ENCODE measurements around the gene ZNF436.

Gene ZNF436

DNA sequence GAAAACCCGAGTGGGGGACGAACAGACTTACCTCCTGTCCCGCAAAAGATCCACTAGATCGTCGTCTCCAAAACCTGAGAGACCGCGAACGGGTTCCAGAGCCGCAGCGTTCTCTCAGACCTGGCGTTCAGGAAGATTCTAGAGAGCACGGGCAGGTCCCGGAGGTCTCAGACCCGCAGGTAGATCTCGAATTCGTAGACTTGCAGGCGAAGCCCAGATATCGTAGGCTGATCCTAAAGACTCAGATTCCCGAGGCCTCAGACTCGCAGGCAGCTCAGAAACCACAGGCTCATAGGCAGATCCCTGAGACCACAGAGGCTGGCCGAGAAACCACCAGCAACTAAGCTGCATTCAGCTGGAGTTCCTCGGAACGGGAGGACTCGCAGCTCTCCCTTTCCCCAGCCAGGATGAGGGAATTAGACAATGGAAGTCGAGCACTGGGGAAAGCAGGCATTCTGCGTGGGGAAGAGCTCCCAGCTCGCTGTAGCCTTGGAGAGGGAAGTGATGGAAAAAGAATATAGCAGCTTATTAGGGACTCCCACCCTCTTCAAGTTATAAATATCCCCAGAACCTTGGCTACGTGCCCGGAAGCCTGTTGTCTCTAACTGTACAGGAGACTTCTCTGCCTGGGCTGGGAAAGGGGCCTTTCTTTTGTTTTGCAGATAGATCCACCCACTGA, at the start of gene ZNF436:
Gene ZNF436, minus strand, starts transcription at position 502 of the 679 bp plus-strand sequence. CDS start 1,831 bp downstream, outside the sequence.
- no peak for DNase-seq (ENCODE audit: low read depth in 2 of 2)

DNA sequence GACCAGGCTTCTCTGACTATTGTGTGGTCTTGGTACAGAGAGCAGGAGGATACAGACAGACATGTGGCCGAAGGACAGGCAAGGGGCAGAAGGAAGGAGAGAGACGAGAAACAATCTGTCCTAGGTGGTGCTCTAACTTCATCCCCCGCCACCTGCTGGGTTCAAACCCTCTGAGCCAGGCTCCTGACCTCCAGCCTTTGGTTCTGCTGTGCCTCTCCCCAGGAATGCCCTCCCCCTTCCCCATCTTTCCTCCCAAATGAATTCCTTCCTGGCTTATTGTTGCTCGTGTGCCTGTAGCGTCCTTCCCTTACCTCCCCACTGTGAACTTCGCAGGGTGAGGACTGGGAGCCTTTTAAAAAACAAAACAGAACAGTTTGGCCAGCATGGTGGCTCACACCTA, 49.5 kb upstream of the ZNF436 start:
- no peak for DNase-seq (ENCODE audit: low read depth in 2 of 2)

GRCh38 chr1:23417570-23417969, 47.9 kb upstream of the ZNF436 start:
- DNase-seq (ENCODE audit: low read depth in 2 of 2) = no peak

DNA sequence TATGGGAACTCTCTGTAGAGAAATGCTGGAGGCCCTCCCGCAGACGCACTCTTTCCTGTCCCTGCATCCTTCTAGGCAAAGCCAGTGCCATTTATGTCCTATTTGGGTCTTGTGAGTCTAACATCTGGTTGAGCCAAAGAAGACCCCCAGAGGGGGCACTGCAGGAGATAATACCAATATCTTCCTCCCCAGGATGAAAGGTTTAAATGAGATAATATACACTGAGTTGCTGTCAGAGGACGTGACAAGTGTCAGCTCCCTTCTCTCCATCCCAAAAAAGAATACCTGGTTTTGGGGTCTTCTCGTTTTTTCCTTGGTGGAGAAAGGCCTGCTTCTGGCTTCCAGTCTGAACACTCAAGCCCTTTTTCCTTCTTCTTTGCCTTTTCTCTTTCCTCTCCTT, 47.3 kb upstream of the ZNF436 start:
- no peak for DNase-seq (ENCODE audit: low read depth in 2 of 2)

DNA sequence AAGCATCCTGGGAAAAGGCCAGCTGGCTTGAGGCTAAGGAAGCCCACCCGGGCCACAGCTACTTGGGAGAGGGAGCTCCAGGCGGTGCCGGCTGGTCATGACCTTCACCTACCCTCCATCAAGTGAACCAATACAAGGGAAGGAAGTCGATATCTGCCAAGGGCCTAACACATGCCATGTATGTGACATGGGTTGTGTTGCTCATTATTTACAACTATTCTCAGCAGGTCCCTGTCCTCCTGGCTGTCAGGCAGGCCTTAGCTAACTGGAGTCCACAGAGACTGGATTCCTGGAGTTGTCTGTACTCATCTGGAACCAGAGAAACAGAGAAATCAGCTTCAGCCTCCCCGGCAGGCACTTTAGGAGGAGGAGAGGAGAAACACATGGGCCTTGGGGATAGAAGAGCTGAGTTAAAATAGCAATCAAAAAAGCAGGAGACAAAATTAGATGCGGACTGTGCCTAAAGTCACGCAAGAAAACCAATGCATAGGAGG, 39.2 kb upstream of the ZNF436 start:
- DNase-seq (ENCODE audit: low read depth in 2 of 2) = no peak

- no peak for DNase-seq (ENCODE audit: low read depth in 2 of 2)
These were observed 37.5 kb upstream of the ZNF436 start for GRCh38 chr1:23407016-23407630.

DNA sequence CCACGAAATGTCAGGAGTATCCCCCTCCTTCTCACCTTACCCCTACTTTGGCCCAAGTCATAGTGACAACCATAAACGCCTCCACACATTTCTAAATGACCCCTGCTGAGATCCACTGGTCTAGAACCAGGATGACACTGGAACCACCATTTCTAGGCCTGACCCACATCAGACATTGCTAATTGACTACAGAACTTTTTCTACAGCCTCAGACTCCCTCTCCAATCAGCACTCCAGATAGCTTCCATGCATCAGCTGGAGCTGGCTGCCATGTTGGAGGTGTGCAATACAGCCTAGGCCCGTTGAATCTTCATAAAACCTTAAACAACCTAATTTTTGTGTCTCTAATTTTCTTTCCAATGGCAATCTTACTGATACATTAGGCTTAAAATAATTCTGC, 36.3 kb upstream of the ZNF436 start:
- DNase-seq (ENCODE audit: low read depth in 2 of 2) = no peak

- DNase-seq (ENCODE audit: low read depth in 2 of 2) = peak; percentile 61 to 64
These were observed 34.3 kb upstream of the ZNF436 start for GRCh38 chr1:23403735-23404486.

DNA sequence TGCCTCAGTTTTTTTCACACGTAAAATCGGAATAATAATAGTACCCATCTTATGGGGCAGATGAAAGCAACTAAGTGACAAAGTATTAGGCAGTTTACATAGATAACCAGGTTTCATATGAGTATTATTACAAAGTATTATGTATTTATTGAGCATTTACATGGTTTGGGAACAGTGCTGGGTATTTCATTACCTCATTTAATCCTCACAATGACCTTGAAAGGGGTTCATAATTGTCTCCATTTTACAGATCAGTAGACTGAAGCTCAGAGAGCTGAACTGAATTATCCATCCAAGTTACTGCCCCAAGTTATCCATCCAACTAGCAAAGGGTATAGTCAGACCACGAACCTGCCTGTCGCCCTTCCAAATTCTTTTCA, 33.7 kb upstream of the ZNF436 start:
- DNase-seq (ENCODE audit: low read depth in 2 of 2) = no peak

GRCh38 chr1:23403038-23403336, 33.4 kb upstream of the ZNF436 start:
- no peak for DNase-seq (ENCODE audit: low read depth in 2 of 2)

GRCh38 chr1:23402286-23403037, 32.8 kb upstream of the ZNF436 start:
- no peak for DNase-seq (ENCODE audit: low read depth in 2 of 2)

- DNase-seq (ENCODE audit: low read depth in 2 of 2) = no peak
These were observed 31.7 kb upstream of the ZNF436 start for GRCh38 chr1:23401313-23401712.

GRCh38 chr1:23400324-23401114, 30.9 kb upstream of the ZNF436 start:
- no peak for DNase-seq (ENCODE audit: low read depth in 2 of 2)

- DNase-seq (ENCODE audit: low read depth in 2 of 2) = no peak
These were observed 29.6 kb upstream of the ZNF436 start for GRCh38 chr1:23399229-23399628.

GRCh38 chr1:23397908-23398307, 28.3 kb upstream of the ZNF436 start:
- no peak for DNase-seq (ENCODE audit: low read depth in 2 of 2)

DNA sequence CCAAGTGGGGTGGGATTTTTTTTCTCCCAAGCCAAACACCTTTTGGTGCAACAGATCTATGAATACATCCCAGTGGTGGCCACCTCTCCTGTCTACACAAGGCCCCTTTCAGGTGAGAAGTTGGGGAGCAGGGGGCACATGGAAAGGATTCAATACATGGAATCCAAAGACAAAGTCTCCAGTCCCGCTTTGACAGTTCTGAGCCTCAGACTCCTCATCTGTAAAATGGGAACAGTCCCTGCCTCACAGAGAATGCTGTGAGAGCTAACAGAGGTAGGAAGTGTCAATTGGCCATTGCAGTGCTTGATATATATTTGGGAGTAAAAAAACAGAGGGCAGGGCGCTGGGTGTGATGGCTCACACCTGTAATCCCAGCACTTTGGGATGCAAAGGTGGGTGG, 26.7 kb upstream of the ZNF436 start:
- DNase-seq (ENCODE audit: low read depth in 2 of 2) = no peak

DNA sequence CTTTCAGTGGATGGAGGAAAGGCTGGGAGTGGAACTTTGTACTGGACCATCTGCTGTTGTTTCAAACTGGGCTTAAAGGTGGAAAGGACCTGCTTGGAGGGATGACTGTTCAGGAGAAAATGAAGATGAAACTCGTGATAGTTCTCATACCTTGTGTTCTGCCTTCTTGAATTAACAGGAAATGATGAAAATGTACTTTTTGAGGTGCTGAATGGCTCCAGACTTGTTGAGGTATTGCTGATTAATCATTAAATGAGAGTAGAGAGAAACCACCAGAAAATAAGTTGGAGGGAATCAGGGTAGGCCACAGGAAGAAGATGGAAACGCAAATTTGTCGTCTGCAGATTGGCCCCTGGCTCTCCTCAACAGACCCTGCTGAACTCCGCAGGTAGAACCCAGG, 26.2 kb upstream of the ZNF436 start:
- DNase-seq (ENCODE audit: low read depth in 2 of 2) = no peak

- DNase-seq (ENCODE audit: low read depth in 2 of 2) = no peak
These were observed 25.6 kb upstream of the ZNF436 start for GRCh38 chr1:23395154-23395724.

DNA sequence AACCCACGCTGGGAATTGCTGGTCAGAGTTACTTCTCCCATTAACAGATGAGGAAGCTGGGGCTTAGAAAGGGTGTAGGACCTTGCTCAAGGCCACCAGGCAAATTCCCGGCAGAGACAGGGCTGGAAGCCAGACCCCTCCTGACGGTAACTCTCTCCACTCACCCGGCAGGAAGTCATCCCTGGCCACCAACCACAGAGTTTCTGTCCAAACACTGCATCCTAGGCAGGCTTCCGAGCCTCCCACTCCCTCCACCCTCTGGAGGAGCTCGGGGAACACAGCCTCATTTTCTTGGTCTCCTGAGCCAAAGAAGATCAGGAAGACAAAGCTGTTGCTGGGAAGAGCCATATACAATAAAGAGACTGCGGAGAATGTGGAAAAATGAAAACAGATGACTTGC, 25.0 kb upstream of the ZNF436 start:
- no peak for DNase-seq (ENCODE audit: low read depth in 2 of 2)

GRCh38 chr1:23394181-23394580, 24.5 kb upstream of the ZNF436 start:
- DNase-seq (ENCODE audit: low read depth in 2 of 2) = no peak

DNA sequence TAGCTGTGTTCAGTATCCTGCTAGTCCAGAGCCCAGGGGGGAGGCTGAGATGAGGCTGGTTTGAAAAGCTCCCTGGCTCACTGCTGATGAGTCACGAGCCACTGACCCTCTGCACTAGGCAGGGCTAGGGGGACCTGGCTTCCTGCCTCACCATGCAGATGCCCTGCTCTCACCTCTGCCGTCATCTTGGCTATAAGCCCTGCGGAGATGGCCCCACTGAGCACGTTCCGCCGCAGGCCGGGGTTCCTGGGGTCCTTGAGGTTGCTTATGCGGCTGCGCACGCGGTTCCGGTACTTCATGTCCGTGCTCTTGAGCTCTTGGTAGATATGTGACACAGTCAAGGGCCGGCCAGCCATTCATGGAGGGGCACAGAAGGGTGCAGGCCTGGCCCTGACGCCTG, 24.1 kb upstream of the ZNF436 start:
- DNase-seq (ENCODE audit: low read depth in 2 of 2) = no peak
